ENCODE measurements around the gene SCFD2. TPM values are rescaled to one million over a fixed set of nuclear protein-coding genes. Genes with fewer than 3 reads are reported as not detected.
"Not testable (repeated sequence)": the region's sequence is repeated elsewhere in the genome, so short reads cannot be mapped to it uniquely, and the experiment has no call there.

The SCFD2 gene
- total RNA-seq, 1 donor from 2014 or later: 46.6 TPM

- DNase-seq (ENCODE audit: low spot score): no peak
These were observed 315.5 kb downstream of the SCFD2 start for GRCh38 chr4:53050361-53050774.

GRCh38 chr4:53049528-53049927 lies 316.3 kb downstream of the SCFD2 start:
- DNase-seq (ENCODE audit: low spot score): no peak

DNA sequence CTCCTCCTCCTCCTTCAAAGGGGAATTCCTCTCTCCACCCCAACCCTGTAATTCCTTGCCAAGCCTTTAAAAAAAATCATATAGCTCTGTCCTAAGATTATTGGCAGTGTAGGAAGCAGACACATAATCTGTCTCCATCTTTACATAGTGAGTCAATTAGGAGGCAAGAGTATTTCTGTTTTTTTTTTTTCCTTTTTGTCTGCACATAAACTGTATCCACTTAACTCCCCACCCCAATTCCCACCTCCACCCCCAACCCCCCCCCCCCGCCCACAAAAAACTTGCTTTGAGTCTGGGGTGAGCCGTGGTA lies 321.3 kb downstream of the SCFD2 start:
- no peak for DNase-seq (ENCODE audit: low spot score)

- no peak for DNase-seq (ENCODE audit: low spot score)
These were observed 321.8 kb downstream of the SCFD2 start for GRCh38 chr4:53043891-53044650.

DNA sequence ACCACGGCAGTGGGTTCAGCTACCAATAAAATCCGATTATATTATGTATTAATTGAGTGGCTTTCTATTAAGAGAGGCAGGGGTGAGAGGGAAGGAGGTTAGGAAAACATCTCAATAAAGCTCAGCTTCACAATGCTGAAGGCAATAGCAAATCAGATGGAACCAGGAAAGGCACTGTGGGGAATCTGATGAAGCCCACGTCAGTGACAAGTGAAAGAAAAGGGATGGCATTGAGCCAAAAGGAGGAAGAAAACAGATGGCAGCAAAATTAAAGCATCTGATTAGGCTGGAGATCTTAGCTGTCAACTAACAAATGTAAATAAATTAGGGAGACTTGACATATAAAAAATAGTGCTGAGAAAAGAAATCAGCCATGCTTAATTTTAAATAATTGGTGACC lies 322.8 kb downstream of the SCFD2 start:
- DNase-seq (ENCODE audit: low spot score): no peak

GRCh38 chr4:53040851-53041250 lies 325.0 kb downstream of the SCFD2 start:
- no peak for DNase-seq (ENCODE audit: low spot score)

GRCh38 chr4:53040459-53040815 lies 325.4 kb downstream of the SCFD2 start:
- DNase-seq (ENCODE audit: low spot score): no peak

DNA sequence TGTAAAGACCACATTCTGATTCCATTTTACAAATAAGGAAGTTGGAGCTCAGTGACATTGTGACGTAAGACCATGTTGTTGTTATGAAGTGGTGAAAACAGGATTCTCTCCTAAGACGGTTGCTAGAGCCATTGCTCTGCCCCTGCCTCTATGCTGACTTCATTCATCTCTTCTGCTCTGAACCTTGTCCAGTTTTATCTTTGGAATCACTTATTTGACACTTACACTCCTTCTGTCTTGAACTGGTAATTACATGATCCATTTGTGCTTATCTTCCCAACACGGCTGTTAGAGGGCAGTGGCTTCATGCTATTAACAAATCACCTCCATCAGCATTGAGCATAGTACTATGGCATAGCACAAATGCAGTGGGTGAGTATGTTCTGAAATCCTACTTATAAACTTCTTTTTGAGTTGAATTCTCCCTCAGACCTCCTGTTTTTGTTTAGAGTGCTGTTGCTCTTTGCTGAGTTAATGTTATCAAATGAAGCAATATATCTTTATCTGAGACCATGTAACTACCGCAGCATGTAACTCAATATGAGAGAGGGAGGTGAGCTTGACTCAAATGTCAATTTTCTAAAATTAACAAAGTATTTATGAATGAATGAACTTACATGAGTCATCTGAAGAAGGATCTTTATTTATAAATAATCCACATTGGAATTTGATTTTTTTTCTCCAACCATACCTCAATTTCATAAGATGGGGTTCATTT lies 326.0 kb downstream of the SCFD2 start:
- DNase-seq (ENCODE audit: low spot score): no peak

DNA sequence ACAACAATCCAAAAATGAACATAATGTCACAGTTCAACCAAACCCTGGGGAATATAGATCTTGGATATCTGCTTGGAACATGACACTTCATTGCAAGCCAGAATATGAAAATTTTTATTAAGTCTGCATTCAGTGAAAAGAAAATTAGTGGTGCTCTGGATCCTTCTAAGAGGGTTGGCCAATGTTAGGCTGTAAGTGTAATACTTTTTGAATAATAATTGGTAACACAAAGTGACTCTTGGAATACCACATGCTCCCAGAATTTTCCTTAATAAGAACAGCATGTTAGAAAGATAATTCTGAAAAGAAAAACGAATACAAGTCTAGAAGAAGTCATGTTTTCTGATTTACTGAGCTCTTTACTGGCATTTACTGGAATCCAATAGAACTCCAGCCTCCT lies 328.0 kb downstream of the SCFD2 start:
- DNase-seq (ENCODE audit: low spot score): no peak

GRCh38 chr4:53032908-53033307 lies 333.0 kb downstream of the SCFD2 start:
- not testable (repeated sequence) for DNase-seq (ENCODE audit: low spot score)

DNA sequence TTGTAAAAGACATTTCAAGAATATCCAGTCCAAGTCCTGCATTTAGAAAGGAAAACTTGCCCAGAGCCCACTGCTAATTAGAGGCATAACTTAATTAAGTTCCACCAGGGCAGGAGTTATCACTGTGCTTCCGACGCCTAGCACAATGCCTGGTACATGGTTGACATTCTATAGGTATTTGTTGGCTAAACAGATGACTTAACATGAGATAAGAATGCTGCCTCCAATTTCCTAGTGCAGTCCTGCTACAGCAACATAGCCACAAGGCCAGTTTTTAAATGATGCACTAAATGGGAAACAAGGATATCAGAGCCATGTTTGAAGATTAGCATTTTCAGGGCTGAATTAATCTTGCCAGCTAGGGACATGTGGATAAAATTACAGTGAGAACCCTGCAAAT lies 339.6 kb downstream of the SCFD2 start:
- no peak for DNase-seq (ENCODE audit: low spot score)

DNA sequence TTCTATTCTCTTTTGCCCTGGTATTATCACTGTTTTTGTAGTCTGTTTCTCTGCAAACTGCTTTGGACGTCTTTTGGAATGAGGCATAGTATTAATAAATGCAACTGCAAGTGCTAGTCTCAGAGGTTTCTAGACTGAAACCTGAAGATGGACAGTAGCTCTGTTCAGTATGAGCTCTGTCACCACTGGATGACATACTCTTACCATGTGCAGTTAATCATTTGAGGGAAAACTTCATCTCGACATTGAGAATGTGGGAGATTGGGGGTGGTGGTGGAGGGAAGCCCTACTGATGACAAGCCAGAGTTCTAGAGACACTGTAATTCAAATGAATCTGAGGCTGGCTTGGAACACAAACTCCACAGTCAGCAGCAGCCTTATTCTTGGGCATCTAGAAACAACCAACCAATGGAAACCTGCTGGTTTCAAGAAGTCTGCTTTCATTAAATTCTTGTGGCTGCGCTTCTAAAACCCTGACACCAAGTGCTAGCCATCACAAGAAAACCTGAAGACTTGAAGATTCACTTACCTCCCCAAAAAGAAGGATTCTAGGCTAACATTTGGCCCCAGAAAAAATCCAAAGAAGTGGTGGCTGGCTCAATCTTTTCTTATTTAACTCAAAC lies 342.1 kb downstream of the SCFD2 start:
- DNase-seq (ENCODE audit: low spot score): no peak

GRCh38 chr4:53022513-53023100 lies 343.3 kb downstream of the SCFD2 start:
- DNase-seq (ENCODE audit: low spot score): no peak

DNA sequence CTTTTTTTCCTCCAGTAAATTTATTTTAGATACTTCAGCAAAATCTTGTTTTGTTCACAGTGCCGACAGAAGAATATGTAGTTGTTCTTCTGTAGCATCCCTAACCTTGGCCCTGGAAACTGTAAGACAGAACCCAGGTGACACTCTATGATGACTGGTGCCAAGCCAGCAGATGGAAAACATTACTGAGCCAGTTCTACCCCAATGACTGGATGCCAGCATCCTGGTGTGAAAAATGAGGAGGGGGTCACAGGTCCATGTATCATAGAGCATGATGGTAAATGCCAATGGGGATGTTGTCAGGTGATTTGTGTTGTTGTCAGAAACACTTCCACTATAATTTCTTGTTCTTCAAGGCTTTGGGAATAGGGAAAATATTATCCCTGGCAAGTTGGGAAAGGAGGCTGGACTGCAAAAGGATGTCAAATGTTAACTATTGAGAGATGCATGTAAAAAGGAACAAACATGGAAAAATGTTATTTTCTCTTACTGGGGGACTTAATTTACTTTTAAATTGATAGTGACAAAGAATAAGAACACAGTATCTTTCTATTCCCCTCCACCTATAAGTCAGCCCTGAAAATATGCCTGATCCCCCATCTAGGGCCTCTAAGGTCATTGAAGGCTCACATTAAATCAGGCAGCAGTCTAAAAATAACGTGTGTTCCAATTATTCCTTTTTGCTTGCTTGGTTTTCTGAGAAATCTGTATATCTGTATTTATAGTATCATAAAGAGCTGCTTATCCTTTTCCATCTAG lies 343.9 kb downstream of the SCFD2 start:
- no peak for DNase-seq (ENCODE audit: low spot score)

DNA sequence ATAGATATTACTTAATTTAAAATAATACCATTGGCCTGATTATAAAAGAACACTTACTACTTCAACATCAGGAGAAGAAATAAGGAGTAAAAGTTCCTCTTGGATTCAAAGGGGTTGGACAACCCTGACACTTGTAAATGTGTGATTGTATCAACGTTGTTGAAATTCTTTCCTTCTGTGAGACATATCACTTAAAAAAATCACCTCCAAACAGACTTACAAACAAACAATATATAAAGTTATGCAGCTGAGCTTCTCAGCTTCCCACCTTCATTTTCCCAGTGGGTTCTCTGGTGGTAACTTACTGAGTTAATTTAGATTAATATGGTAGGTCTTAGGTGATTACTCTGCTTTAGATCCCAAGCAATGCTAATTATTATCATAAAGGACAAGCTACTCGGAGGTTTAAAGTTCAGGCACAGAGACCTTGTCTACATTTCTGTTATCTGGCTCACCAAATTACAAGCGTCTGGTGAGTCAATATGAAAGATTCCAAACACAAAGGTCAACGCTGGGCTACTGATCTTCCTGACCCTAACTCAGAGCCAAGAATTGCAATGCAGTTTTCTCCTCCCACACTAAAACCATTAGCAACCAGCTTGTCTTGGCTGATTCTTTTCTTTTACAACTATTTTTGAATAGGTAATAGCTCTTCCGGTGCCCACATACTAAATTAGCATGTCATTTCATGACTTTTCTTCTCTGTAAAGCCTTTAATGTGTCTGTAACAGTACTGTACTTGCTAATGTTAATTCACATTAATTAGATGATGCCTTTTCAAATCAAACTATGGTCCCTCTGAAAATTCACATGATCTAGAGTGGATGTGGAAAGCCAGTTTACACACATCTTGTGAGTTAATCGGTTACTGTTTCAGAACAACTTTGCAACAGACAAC lies 346.1 kb downstream of the SCFD2 start:
- DNase-seq (ENCODE audit: low spot score): no peak

DNA sequence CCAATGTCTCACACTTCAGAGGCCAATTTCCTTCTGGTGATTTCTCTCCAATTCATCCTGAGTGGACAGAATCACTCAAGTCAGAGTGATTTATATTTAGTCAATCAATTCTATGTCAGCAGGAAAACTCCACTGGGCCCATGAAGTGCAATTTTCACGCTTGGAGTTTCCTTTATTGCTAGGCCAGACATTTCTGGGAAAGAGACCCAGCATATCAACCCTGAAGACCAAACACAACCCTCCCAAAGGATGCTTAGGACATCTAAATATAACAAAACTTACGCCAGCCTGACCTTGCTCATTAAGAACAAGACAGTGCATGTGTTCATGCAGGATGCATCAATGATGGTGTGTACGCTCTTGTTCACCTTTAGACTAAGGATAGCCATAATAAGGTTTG lies 347.4 kb downstream of the SCFD2 start:
- DNase-seq (ENCODE audit: low spot score): no peak

- DNase-seq (ENCODE audit: low spot score): no peak
These were observed 349.6 kb downstream of the SCFD2 start for GRCh38 chr4:53016099-53016820.

DNA sequence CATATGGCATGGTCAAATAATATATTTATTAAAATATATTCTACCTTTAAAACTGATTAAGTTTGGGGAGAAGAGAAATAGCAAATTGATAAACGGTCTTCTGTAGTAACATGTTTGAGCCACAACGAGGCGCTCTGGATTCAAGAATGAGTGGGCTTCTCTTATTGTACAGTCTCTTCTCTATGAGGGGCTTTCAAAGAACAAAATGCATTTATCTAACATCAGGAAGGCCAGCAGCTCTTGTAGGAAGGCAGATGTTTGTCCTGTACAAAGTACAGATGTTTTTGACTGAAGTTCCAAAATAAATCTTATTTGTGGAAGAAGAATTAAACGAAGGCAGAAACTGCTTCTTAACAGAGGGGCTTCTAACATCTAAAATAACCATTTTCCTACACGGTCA lies 350.2 kb downstream of the SCFD2 start:
- no peak for DNase-seq (ENCODE audit: low spot score)

DNA sequence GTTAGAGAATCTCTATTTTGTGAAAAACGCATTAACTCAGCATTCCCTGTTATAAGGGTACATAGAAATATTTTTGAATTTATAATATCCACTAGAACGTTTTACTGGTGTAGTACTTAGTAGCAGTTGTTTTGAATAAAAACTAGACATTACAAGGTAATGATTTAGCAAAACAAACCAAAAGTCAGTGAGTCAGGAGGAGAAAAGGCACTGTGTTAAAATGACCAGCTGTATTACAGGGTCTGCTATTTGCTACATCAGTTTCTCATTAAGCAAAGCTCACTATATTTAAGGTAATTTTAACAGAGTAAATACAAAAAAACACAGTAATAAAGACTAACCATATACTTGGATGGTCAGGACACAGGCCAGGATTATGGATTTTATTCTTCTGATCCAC lies 351.0 kb downstream of the SCFD2 start:
- DNase-seq (ENCODE audit: low spot score): no peak
